Hepatocyte (in vitro differentiated cells): Measurements from ENCODE around the gene CPTP.

Source experiments
- CTCF ChIP-seq: fragments of 200-600 bp; sonication (generic); IDR thresholded peaks from 2 replicates; pipeline ENCODE4 v1.5.1; 2016; ENCODE audit warnings: antibody characterized with exemption, mild to moderate bottlenecking; ENCODE audit not compliant: poor library complexity
- EZH2 ChIP-seq: fragments of 200-600 bp; sonication (generic); IDR thresholded peaks from 2 replicates; pipeline ENCODE4 v1.6.1; 2016; ENCODE audit warnings: antibody characterized with exemption, mild to moderate bottlenecking, borderline replicate concordance
- EZH2phosphoT487 ChIP-seq: fragments of 200-600 bp; sonication (generic); IDR thresholded peaks from one replicate; pipeline ENCODE4 v1.6.1; 2018; ENCODE audit warnings: antibody characterized with exemption, mild to moderate bottlenecking, low read depth, moderate library complexity; ENCODE audit not compliant: unreplicated experiment, severe bottlenecking

GRCh38 chr1:1314237-1314586 lies 10.4 kb upstream of the CPTP start:
- TF ChIP-seq CTCF (no peak), EZH2 (no peak), EZH2phosphoT487 (no peak)
